Smooth muscle cell (in vitro differentiated cells): ENCODE measurements around the gene FSTL1. TPM values are rescaled to one million over a fixed set of nuclear protein-coding genes. Genes with fewer than 3 reads are reported as not detected.

Experiments used
- DNase-seq: peaks from one replicate; lab custom pipeline; 2025; ENCODE audit not compliant: unreplicated experiment; lab: John Stamatoyannopoulos, UW
- H2AFZ ChIP-seq: fragments of 200-600 bp; sonication (generic); 2 replicates; pipeline ENCODE4 v1.6.0; 2016; ENCODE audit warnings: antibody characterized with exemption, low read depth, mild to moderate bottlenecking
- H3F3A ChIP-seq: fragments of 200-600 bp; sonication (generic); 2 replicates; pipeline ENCODE4 v1.6.0; 2017; ENCODE audit warnings: antibody characterized with exemption, low read depth
- H3K27ac ChIP-seq: fragments of 200-600 bp; sonication (generic); 2 replicates; pipeline ENCODE4 v1.5.1; 2016; ENCODE audit warnings: low read depth, mild to moderate bottlenecking
- H3K27me3 ChIP-seq: fragments of 200-600 bp; sonication (generic); 2 replicates; pipeline ENCODE4 v1.6.1; 2016; ENCODE audit warnings: low read depth, mild to moderate bottlenecking
- H3K36me3 ChIP-seq: fragments of 200-600 bp; sonication (generic); 2 replicates; pipeline ENCODE4 v1.5.1; 2016; ENCODE audit warnings: low read depth
- H3K4me1 ChIP-seq: fragments of 200-600 bp; sonication (generic); 2 replicates; pipeline ENCODE4 v1.5.1; 2016; ENCODE audit warnings: low read depth
- H3K4me2 ChIP-seq: fragments of 200-600 bp; sonication (generic); 2 replicates; pipeline ENCODE4 v1.6.0; 2016; ENCODE audit warnings: mild to moderate bottlenecking
- H3K4me3 ChIP-seq: fragments of 200-600 bp; sonication (generic); 2 replicates; pipeline ENCODE4 v1.5.1; 2016; ENCODE audit warnings: mild to moderate bottlenecking
- H3K79me2 ChIP-seq: fragments of 200-600 bp; sonication (generic); 2 replicates; pipeline ENCODE4 v1.6.0; 2016; ENCODE audit warnings: low read depth, mild to moderate bottlenecking
- H3K9ac ChIP-seq: fragments of 200-600 bp; sonication (generic); 2 replicates; pipeline ENCODE4 v1.6.0; 2016; ENCODE audit warnings: low read depth
- H3K9me3 ChIP-seq: fragments of 200-600 bp; sonication (generic); replicated peaks from 2 replicates; pipeline ENCODE4 v1.5.1; 2016; ENCODE audit warnings: low read depth
- H4K20me1 ChIP-seq: fragments of 200-600 bp; sonication (generic); 2 replicates; pipeline ENCODE4 v1.6.0; 2016; ENCODE audit warnings: low read depth
- WGBS: methylation state at CpG from one replicate; pipeline ENCODE4 v1.1.7; 2016; ENCODE audit warnings: low lambda C conversion rate; 5-methylcytosine and 5-hydroxymethylcytosine counted together
- polyA plus RNA-seq: library from polyadenylated mRNA; unstranded; fragments of >200 nt; fragmentation: Nextera tagmentation; extraction: Ambion mirVana; gene quantifications from 2 replicates; pipeline ENCODE4 v1.2.1, GENCODE V29; 2016
- total RNA-seq: library from RNA; depleted of rRNA; stranded (reverse); fragments of >200 nt; gene quantifications from 2 replicates; pipeline ENCODE4 v1.2.3, GENCODE V29; 2014
- TF ChIP-seq, protein P1 (sequence below): fragments of 200-600 bp; sonication (generic); IDR thresholded peaks from 2 replicates; pipeline ENCODE4 v1.5.1; 2017; ENCODE audit warnings: borderline replicate concordance, mild to moderate bottlenecking, antibody characterized with exemption; ENCODE audit not compliant: insufficient read depth, poor library complexity, severe bottlenecking

FSTL1 gene
- total and polyA plus RNA-seq, 2 experiments from 2014 or later, result 562 to 630 TPM

DNA sequence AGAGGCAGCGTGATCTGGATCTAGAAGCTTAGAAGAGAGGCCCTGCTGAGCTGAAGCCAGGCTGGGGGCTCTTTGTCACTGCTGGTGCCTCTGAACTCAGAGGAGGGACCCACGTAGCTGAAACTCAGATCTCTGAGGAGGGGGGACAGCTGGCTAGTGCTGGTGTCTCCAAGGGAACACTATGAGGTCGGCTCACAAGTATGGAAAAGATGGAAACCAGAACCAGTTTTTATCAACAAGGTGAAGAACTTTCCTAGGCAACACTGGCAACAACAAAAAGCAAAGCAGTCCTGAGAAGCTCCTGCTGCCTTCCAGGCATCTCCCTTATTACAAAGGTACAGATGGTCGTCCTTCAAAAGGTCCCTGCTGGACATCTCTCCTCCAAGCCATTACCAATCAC, 27.0 kb upstream of the FSTL1 start:
- DNase-seq, result no peak
- no peaks in the 10 kb centered on the region for H4K20me1 ChIP-seq
- no peaks in the 10 kb centered on the region for H3K79me2 ChIP-seq
- no peaks in the 10 kb centered on the region for H3K36me3 ChIP-seq
- H3K4me3 ChIP-seq, result no peak overlapping the region
- 86% methylated on average over 4 of the region's 4 CpGs for WGBS
- H3K4me2 ChIP-seq, result no peak overlapping the region
- no peak overlapping the region for H2AFZ ChIP-seq
- no peaks in the 10 kb centered on the region for H3K9me3 ChIP-seq
- H3F3A ChIP-seq, result no peaks in the 10 kb centered on the region
- no peaks in the 10 kb centered on the region for H3K27me3 ChIP-seq
- no peak overlapping the region for H3K9ac ChIP-seq
- H3K4me1 ChIP-seq, result no peaks in the 10 kb centered on the region
- H3K27ac ChIP-seq, result no peak overlapping the region
- TF ChIP-seq, protein P1, sequence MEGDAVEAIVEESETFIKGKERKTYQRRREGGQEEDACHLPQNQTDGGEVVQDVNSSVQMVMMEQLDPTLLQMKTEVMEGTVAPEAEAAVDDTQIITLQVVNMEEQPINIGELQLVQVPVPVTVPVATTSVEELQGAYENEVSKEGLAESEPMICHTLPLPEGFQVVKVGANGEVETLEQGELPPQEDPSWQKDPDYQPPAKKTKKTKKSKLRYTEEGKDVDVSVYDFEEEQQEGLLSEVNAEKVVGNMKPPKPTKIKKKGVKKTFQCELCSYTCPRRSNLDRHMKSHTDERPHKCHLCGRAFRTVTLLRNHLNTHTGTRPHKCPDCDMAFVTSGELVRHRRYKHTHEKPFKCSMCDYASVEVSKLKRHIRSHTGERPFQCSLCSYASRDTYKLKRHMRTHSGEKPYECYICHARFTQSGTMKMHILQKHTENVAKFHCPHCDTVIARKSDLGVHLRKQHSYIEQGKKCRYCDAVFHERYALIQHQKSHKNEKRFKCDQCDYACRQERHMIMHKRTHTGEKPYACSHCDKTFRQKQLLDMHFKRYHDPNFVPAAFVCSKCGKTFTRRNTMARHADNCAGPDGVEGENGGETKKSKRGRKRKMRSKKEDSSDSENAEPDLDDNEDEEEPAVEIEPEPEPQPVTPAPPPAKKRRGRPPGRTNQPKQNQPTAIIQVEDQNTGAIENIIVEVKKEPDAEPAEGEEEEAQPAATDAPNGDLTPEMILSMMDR, result no peak

DNA sequence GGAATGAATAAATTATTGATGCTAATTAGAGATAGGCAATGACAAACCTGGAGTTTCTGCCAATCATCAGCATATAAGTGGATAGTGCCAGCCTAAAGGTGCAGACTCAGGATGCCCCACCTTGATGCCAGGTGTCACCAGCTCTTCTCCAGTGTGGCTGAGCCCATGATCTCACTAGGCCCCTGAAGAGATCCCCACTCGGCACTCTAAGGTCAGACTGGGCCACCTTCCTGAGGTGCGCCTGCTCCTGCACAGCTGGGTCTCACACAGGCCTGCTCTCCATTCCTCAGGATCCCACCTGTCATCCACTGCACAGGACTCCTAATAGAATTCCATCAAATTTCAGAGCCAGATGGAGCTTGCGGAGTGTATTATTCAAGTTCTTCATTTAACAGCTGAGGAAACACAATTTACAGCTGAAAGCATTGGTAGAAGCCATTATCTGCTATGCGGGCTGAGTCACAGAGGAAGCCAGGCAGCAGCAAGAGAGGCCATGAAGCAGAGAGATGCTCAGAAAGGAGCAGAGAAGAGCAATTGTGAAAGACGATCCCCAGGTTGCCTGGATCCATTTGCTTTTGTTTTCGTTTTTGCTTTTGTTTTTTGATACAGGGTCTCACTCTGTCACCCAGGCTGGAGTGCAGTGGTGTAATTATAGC, 25.1 kb upstream of the FSTL1 start:
- H3K36me3 ChIP-seq, result no peaks in the 10 kb centered on the region
- no peak overlapping the region for H2AFZ ChIP-seq
- H3K4me2 ChIP-seq, result no peak overlapping the region
- no peaks in the 10 kb centered on the region for H4K20me1 ChIP-seq
- H3F3A ChIP-seq, result no peaks in the 10 kb centered on the region
- H3K27ac ChIP-seq, result no peak overlapping the region
- TF ChIP-seq, protein P1, result no peak
- no peak overlapping the region for H3K9ac ChIP-seq
- no peak overlapping the region for H3K4me3 ChIP-seq
- H3K4me1 ChIP-seq, result peaks cover 2% of the 10 kb centered on the region
- no peaks in the 10 kb centered on the region for H3K79me2 ChIP-seq
- WGBS, result 53% methylated on average over 6 of the region's 6 CpGs
- no peak for DNase-seq
- no peaks in the 10 kb centered on the region for H3K9me3 ChIP-seq
- no peaks in the 10 kb centered on the region for H3K27me3 ChIP-seq

DNA sequence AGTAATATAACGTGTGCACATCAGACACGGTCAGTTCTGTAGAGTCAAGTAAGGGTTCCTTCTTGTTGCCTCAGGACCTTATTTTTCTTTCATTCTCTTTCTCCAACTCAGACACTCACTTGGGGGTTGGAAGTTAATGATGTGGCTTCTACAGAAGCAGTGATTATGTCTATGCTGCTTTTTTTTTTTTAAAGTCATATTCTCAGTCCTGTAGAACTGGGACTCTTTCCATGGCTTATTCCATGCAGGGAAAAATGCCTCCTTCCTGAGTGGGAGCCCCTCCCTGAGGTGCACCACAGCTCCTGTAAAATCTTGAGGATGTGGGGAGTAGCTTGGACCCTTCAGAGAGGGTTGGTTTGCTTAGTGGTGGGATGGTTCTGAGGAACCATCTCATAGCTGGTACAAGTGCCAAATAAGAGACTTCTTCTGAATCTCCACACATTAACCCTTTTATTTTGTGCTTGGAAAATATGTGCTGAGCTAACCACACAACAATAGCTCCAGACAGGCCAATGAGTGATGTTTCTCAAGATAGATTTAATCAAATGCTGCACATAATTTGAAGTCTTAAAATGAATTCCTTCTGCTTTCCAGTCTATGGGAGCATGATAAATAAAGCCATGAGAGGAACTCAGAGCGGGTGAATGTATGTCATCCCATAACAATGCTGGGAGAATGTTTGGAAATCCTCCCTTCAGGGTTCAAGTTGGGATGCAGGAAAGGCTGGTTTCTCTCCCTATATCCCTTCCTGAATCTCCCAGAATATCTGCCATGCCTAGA, 23.3 kb upstream of the FSTL1 start:
- Histone ChIP-seq H3F3A (no peaks in the 10 kb centered on the region), H3K9ac (no peak overlapping the region), H4K20me1 (no peaks in the 10 kb centered on the region), H3K79me2 (no peaks in the 10 kb centered on the region), H3K27me3 (no peaks in the 10 kb centered on the region), H2AFZ (no peak overlapping the region), H3K36me3 (no peaks in the 10 kb centered on the region), H3K27ac (no peak overlapping the region), H3K9me3 (no peaks in the 10 kb centered on the region), H3K4me1 (peaks cover 18% of the 10 kb centered on the region), H3K4me2 (no peak overlapping the region), H3K4me3 (no peak overlapping the region)
- 92% methylated on average over 3 of the region's 3 CpGs for WGBS
- DNase-seq, result no peak
- TF ChIP-seq, protein P1, result no peak
